H1 (cell line): Measurements from ENCODE around the gene OPA3. TPM values are rescaled to one million over a fixed set of nuclear protein-coding genes. Genes with fewer than 3 reads are reported as not detected.
A peak's percentile ranks its signal among the peaks of the same experiment; 100 is the strongest.

Experiments
- CTCF ChIA-PET: fragments of 300-600 bp; sonication (Branson Sonifier 250); formaldehyde crosslinking; loops from one replicate; lab custom pipeline; 2021; ENCODE audit not compliant: partially characterized antibody; lab: Charles Lee
- POLR2A ChIA-PET: fragments of 300-600 bp; sonication (Branson Sonifier 250); formaldehyde crosslinking; loops from one replicate; lab custom pipeline; 2021; ENCODE audit warnings: inconsistent platforms; ENCODE audit not compliant: partially characterized antibody; lab: Charles Lee
- DNase-seq, 2 experiments: peaks; one replicate each; pipeline versions ENCODE4 v3.0.0 to v3.0.0-alpha.2; 2010 to 2022; ENCODE audit warnings: low spot score in 2 of 2, low read depth in 1 of 2, mixed read lengths in 1 of 2
- FAIRE-seq: peaks from 2 replicates; lab custom pipeline; 2011; peaks lifted over from hg19 to GRCh38; lab: Jason Lieb, UNC
- H2AFZ ChIP-seq: 2 replicates; pipeline ENCODE4 v1.8.1; 2012; ENCODE audit warnings: low read length, inconsistent platforms
- H2AK5ac ChIP-seq: 2 replicates; pipeline ENCODE4 v1.6.1; 2013; ENCODE audit warnings: low read depth, low read length
- H2BK120ac ChIP-seq: replicated peaks from 2 replicates; pipeline ENCODE3; 2013; ENCODE audit warnings: low read depth, low read length, inconsistent platforms
- H2BK12ac ChIP-seq: 2 replicates; pipeline ENCODE4 v1.6.1; 2013; ENCODE audit warnings: low read depth, low read length
- H2BK15ac ChIP-seq: 2 replicates; pipeline ENCODE4 v1.6.1; 2013; ENCODE audit warnings: low read length
- H2BK20ac ChIP-seq: 2 replicates; pipeline ENCODE4 v1.6.1; 2013; ENCODE audit warnings: low read length
- H2BK5ac ChIP-seq: 2 replicates; pipeline ENCODE4 v1.6.1; 2013; ENCODE audit warnings: low read depth, low read length
- H3K14ac ChIP-seq: 2 replicates; pipeline ENCODE4 v1.6.1; 2013; ENCODE audit warnings: inconsistent platforms; ENCODE audit not compliant: insufficient read length
- H3K18ac ChIP-seq: 2 replicates; pipeline ENCODE4 v1.6.1; 2013; ENCODE audit warnings: low read length; ENCODE audit errors: extremely low read depth
- H3K23ac ChIP-seq: 2 replicates; pipeline ENCODE4 v1.6.1; 2013; ENCODE audit warnings: inconsistent platforms; ENCODE audit not compliant: insufficient read length
- H3K23me2 ChIP-seq: 2 replicates; pipeline ENCODE4 v1.6.1; 2013; ENCODE audit warnings: low read depth, low read length
- H3K27ac ChIP-seq: 2 replicates; pipeline ENCODE4 v1.6.1; 2011; ENCODE audit warnings: low read depth, low read length, inconsistent platforms
- H3K27me3 ChIP-seq, 4 experiments: replicated peaks in 1 of 4; 1 replicate in 1 of 4; 2 replicates in 3 of 4; pipeline versions ENCODE4 v1.6.1 to v1.8.1; 2011 to 2013; ENCODE audit warnings: low read length in 3 of 4, mild to moderate bottlenecking in 3 of 4, inconsistent platforms in 2 of 4, mixed read lengths in 2 of 4, moderate library complexity in 1 of 4; ENCODE audit not compliant: control insufficient read depth in 3 of 4, insufficient read depth in 3 of 4; ENCODE audit errors: extremely low read depth in 1 of 4
- H3K36me3 ChIP-seq, 4 experiments: 2 replicates each; pipeline versions ENCODE4 v1.6.1 to v1.8.1; 2011 to 2013; ENCODE audit warnings: mild to moderate bottlenecking in 4 of 4, low read length in 3 of 4, moderate library complexity in 2 of 4, control low read depth in 1 of 4, inconsistent platforms in 1 of 4; ENCODE audit not compliant: insufficient read depth in 4 of 4, control insufficient read depth in 2 of 4
- H3K4ac ChIP-seq: replicated peaks from 2 replicates; pipeline ENCODE3; 2013; ENCODE audit warnings: low read length, low read depth, mixed read lengths, inconsistent platforms; ENCODE audit not compliant: insufficient read length
- H3K4me1 ChIP-seq, 4 experiments: replicated peaks in 1 of 4; 1 replicate in 1 of 4; 2 replicates in 3 of 4; pipeline versions ENCODE4 v1.6.1 to v1.8.1; 2011 to 2013; ENCODE audit warnings: low read length in 3 of 4, inconsistent platforms in 2 of 4, mixed read lengths in 1 of 4; ENCODE audit not compliant: insufficient read depth in 4 of 4, control insufficient read depth in 3 of 4
- H3K4me2 ChIP-seq, 2 experiments: 2 replicates each; pipeline versions ENCODE4 v1.6.1 to v1.8.1; 2011 to 2013; ENCODE audit warnings: low read depth in 2 of 2, low read length in 2 of 2, control low read depth in 1 of 2, inconsistent platforms in 1 of 2, mild to moderate bottlenecking in 1 of 2; ENCODE audit not compliant: insufficient read depth in 1 of 2
- H3K4me3 ChIP-seq, 4 experiments: fragments of 200-600, 300-600 bp in 1 of 4; sonication (generic), shearing (Covaris generic), sonication (Bioruptor Twin) in 1 of 4; 2 replicates each; pipeline versions ENCODE4 v1.5.1 to v1.8.1; 2011 to 2016; ENCODE audit warnings: low read length in 4 of 4, low read depth in 3 of 4, control low read depth in 2 of 4, inconsistent platforms in 2 of 4, mild to moderate bottlenecking in 2 of 4, mixed read lengths in 1 of 4, moderate library complexity in 1 of 4; ENCODE audit not compliant: insufficient read depth in 2 of 4; ENCODE audit errors: extremely low read depth in 1 of 4
- H3K56ac ChIP-seq: replicated peaks from 2 replicates; pipeline ENCODE3; 2013; ENCODE audit warnings: low read depth, mild to moderate bottlenecking, mixed read lengths, low read length, inconsistent platforms; ENCODE audit not compliant: insufficient read length
- H3K79me1 ChIP-seq: 2 replicates; pipeline ENCODE4 v1.6.1; 2013; ENCODE audit warnings: low read depth, low read length, control low read depth
- H3K79me2 ChIP-seq, 2 experiments: 2 replicates each; pipeline versions ENCODE4 v1.6.1 to v1.8.1; 2012 to 2013; ENCODE audit warnings: low read length in 2 of 2, mild to moderate bottlenecking in 2 of 2, inconsistent platforms in 1 of 2; ENCODE audit not compliant: insufficient read depth in 2 of 2, control insufficient read depth in 1 of 2
- H3K9ac ChIP-seq, 4 experiments: replicated peaks in 1 of 4; 1 replicate in 1 of 4; 2 replicates in 3 of 4; pipeline versions ENCODE4 v1.6.1 to v1.8.1; 2011 to 2013; ENCODE audit warnings: low read depth in 3 of 4, low read length in 3 of 4, control low read depth in 2 of 4, mild to moderate bottlenecking in 2 of 4, moderate library complexity in 2 of 4, inconsistent platforms in 1 of 4; ENCODE audit errors: extremely low read depth in 1 of 4
- H3K9me3 ChIP-seq, 2 experiments: 2 replicates each; pipeline versions ENCODE4 v1.6.1 to v1.8.1; 2012 to 2013; ENCODE audit warnings: mild to moderate bottlenecking in 2 of 2, moderate library complexity in 2 of 2, control low read depth in 1 of 2, inconsistent platforms in 1 of 2, low read depth in 1 of 2, low read length in 1 of 2, mixed read lengths in 1 of 2; ENCODE audit not compliant: insufficient read depth in 2 of 2
- H4K20me1 ChIP-seq, 2 experiments: replicated peaks in 1 of 2; 2 replicates each; pipeline versions ENCODE3 to v1.8.1; 2011 to 2013; ENCODE audit warnings: inconsistent platforms in 2 of 2, low read length in 2 of 2, mild to moderate bottlenecking in 1 of 2; ENCODE audit not compliant: insufficient read depth in 2 of 2, control insufficient read depth in 1 of 2
- H4K5ac ChIP-seq: 2 replicates; pipeline ENCODE4 v1.6.1; 2013; ENCODE audit warnings: low read length, low read depth, mixed read lengths, inconsistent platforms; ENCODE audit not compliant: insufficient read length
- H4K8ac ChIP-seq: 2 replicates; pipeline ENCODE4 v1.8.0; 2013; ENCODE audit warnings: mild to moderate bottlenecking, moderate library complexity, low read length, inconsistent platforms; ENCODE audit not compliant: insufficient read depth; ENCODE audit errors: extremely low read depth
- H4K91ac ChIP-seq: replicated peaks from 2 replicates; pipeline ENCODE3; 2013; ENCODE audit warnings: low read length, mixed read lengths, inconsistent platforms; ENCODE audit not compliant: insufficient read length
- CHD2 ChIP-seq: IDR thresholded peaks from 2 replicates; pipeline ENCODE4 v1.6.1; 2012; ENCODE audit warnings: low read length, improper control_type of control experiment
- EZH2 ChIP-seq: fragments of 200-600 bp; sonication (generic); IDR thresholded peaks from 2 replicates; pipeline ENCODE4 v1.7.1; 2012; ENCODE audit warnings: low read depth, mild to moderate bottlenecking, moderate library complexity, low read length, inconsistent platforms; ENCODE audit not compliant: severe bottlenecking
- POLR2AphosphoS5 ChIP-seq: IDR thresholded peaks from 2 replicates; pipeline ENCODE4 v1.6.1; 2011; ENCODE audit warnings: low read depth, low read length
- RBBP5 ChIP-seq: IDR thresholded peaks from 2 replicates; pipeline ENCODE4 v1.7.1; 2012; ENCODE audit warnings: low read depth, mild to moderate bottlenecking, inconsistent platforms, low read length, moderate library complexity, borderline replicate concordance
- SIX5 ChIP-seq: IDR thresholded peaks from 2 replicates; pipeline ENCODE4 v1.6.1; 2011; ENCODE audit warnings: mild to moderate bottlenecking, low read depth, low read length
- WGBS, 2 experiments: shearing (Covaris generic) in 1 of 2; methylation state at CpG; one replicate each; pipeline versions ENCODE4 v1.1.6 to v1.1.7; 2013 to 2015; ENCODE audit warnings: low lambda C conversion rate in 2 of 2, mixed read lengths in 2 of 2, inconsistent platforms in 1 of 2, low coverage in 1 of 2, missing lambda C conversion rate in 1 of 2; ENCODE audit not compliant: insufficient replicate concordance in 2 of 2, insufficient coverage in 1 of 2, insufficient read length in 1 of 2; ENCODE audit errors: extremely low coverage in 1 of 2, missing lambda C conversion rate in 1 of 2; 5-methylcytosine and 5-hydroxymethylcytosine counted together
- polyA plus RNA-seq, 7 experiments: library from polyadenylated mRNA; depleted of rRNA in 3 of 7; stranded (reverse) in 5 of 7; unstranded in 2 of 7; fragments of >200 nt in 5 of 7; fragments of 200-250 nt in 2 of 7; gene quantifications; 1 replicate in 5 of 7; 2 replicates in 1 of 7; 4 replicates in 1 of 7; pipeline versions ENCODE4 v1.2.1 to v1.2.3, GENCODE V29; 2011 to 2013; ENCODE audit warnings: missing spikeins in 2 of 7, mixed read lengths in 2 of 7
- total RNA-seq: library from RNA; stranded (reverse); fragmentation: NEBNext Ultra II Directional; extraction: Animal tissue kit (Norgen Biotek cat#: 25700); gene quantifications from 2 replicates; pipeline ENCODE4 v1.2.1, GENCODE V29; 2021
- TF ChIP-seq, protein P1 (sequence below): IDR thresholded peaks from 2 replicates; pipeline ENCODE4 v1.6.1; 2011; ENCODE audit warnings: low read length, improper control_type of control experiment
- TF ChIP-seq, protein P2 (sequence below): IDR thresholded peaks from 2 replicates; pipeline ENCODE4 v1.6.1; 2012; ENCODE audit warnings: low read length, inconsistent platforms

Gene OPA3
- total and polyA plus RNA-seq, 2 of the 8 experiments (the other 6 are each of a cell fraction or from before 2014, with no cell fraction given): 12.5 to 14.5 TPM

DNA sequence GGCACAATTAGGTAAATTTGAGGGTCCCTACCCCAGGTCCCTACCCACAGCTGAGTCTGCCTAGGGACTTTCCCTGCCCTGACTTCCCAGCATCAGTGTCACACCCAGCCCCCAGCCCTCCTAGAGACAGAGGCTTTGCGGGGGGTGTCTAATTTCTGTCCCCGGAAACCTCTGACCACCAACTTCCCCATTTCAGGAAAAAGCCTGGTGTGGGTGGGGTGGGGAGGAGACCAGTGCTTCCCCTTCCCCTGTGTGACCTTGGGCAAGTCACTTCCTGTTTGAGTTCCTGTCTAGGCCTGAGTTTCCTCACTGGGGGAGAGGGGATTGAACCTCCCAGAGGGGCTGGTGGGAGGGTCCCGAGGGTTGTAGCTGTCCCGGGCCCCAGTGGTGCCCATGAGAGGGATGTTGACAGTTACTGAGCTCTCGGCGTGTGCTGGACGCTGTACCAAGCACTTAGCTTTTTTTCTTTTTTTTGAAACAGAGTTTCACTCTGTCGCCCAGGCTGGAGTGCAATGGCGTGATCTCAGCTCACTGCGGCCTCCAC, 69.4 kb downstream of the OPA3 start:
- H2BK15ac ChIP-seq: no peak overlapping the region
- WGBS, 2 experiments: 93% methylated on average over 10 of the region's 10 CpGs; no CpG with 5 or more reads in 1 of the 2 experiments
- H2BK20ac ChIP-seq: no peak overlapping the region
- H4K20me1 ChIP-seq: peaks cover 18 to 37% of the 10 kb centered on the region in 2 experiments
- H2AK5ac ChIP-seq: no peak overlapping the region
- no peaks in the 10 kb centered on the region for H3K27me3 ChIP-seq
- peaks cover 30% of the 10 kb centered on the region for H3K79me1 ChIP-seq
- no peak overlapping the region for H3K56ac ChIP-seq
- H3K79me2 ChIP-seq: peaks cover 24 to 62% of the 10 kb centered on the region in 2 experiments
- no peak overlapping the region for H2BK120ac ChIP-seq
- no peak overlapping the region for H3K23ac ChIP-seq
- H3K18ac ChIP-seq: no peak overlapping the region
- H4K5ac ChIP-seq: no peak overlapping the region
- H3K4me3 ChIP-seq: no peak overlapping the region
- H3K36me3 ChIP-seq: peaks cover 3 to 24% (median 11%) of the 10 kb centered on the region in 4 experiments
- no peak overlapping the region for H2AFZ ChIP-seq
- H3K4me1 ChIP-seq: no peaks in the 10 kb centered on the region
- H3K23me2 ChIP-seq: no peaks in the 10 kb centered on the region
- H3K4me2 ChIP-seq: no peak overlapping the region
- H3K4ac ChIP-seq: no peak overlapping the region
- ChIA-PET CTCF (interaction anchor here (0.9 to 2.4 kb wide), 10 partner anchors 12 to 166 kb away, joined by 3 to 10 read pairs (median 4); no protein-coding TSS in a partner anchor), POLR2A (interaction anchor here (1.0 to 2.0 kb wide), 4 partner anchors 14 to 155 kb away, joined by 3 to 8 read pairs (median 5); no protein-coding TSS in a partner anchor)
- H4K8ac ChIP-seq: no peak overlapping the region
- DNase-seq: no peak
- no peaks in the 10 kb centered on the region for H3K9me3 ChIP-seq
- H2BK12ac ChIP-seq: no peak overlapping the region
- H3K14ac ChIP-seq: no peak overlapping the region
- FAIRE-seq: no peak
- H2BK5ac ChIP-seq: no peak overlapping the region
- no peak overlapping the region for H3K9ac ChIP-seq
- TF ChIP-seq CHD2: no peak
- no peak for TF ChIP-seq SIX5
- TF ChIP-seq, protein P1, sequence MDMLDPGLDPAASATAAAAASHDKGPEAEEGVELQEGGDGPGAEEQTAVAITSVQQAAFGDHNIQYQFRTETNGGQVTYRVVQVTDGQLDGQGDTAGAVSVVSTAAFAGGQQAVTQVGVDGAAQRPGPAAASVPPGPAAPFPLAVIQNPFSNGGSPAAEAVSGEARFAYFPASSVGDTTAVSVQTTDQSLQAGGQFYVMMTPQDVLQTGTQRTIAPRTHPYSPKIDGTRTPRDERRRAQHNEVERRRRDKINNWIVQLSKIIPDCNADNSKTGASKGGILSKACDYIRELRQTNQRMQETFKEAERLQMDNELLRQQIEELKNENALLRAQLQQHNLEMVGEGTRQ: no peak
- peak; percentile 48; the same call in 1 of the 2 replicates for TF ChIP-seq POLR2AphosphoS5
- TF ChIP-seq EZH2: no peak
- TF ChIP-seq, protein P2, sequence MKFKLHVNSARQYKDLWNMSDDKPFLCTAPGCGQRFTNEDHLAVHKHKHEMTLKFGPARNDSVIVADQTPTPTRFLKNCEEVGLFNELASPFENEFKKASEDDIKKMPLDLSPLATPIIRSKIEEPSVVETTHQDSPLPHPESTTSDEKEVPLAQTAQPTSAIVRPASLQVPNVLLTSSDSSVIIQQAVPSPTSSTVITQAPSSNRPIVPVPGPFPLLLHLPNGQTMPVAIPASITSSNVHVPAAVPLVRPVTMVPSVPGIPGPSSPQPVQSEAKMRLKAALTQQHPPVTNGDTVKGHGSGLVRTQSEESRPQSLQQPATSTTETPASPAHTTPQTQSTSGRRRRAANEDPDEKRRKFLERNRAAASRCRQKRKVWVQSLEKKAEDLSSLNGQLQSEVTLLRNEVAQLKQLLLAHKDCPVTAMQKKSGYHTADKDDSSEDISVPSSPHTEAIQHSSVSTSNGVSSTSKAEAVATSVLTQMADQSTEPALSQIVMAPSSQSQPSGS: no peak
- TF ChIP-seq RBBP5: no peak
- no peak overlapping the region for H3K27ac ChIP-seq
- no peak overlapping the region for H4K91ac ChIP-seq
